SK-N-SH (cell line): ENCODE data around the gene ATP2B2. TPM values are rescaled to one million over a fixed set of nuclear protein-coding genes. Genes with fewer than 3 reads are reported as not detected.

Source experiments
- CTCF ChIA-PET: fragments of 300-600, 350-600 bp; formaldehyde crosslinking; extraction: SDS; loops from one replicate; lab custom pipeline; 2021; lab: Yijun Ruan, JAX
- POLR2A ChIA-PET: fragments of 350-600 bp; sonication (Branson Sonifier 250); formaldehyde crosslinking; extraction: SDS; loops from one replicate; lab custom pipeline; 2020; ENCODE audit warnings: antibody characterized with exemption, inconsistent platforms; lab: Yijun Ruan, JAX
- DNase-seq: peaks from one replicate; pipeline ENCODE4 v3.0.0; 2012
- H2AFZ ChIP-seq: fragments of 200-600 bp; sonication (generic); 2 replicates; pipeline ENCODE4 v1.8.1; 2016; ENCODE audit warnings: antibody characterized with exemption, mild to moderate bottlenecking, low read depth
- H3F3A ChIP-seq: fragments of 200-600 bp; sonication (generic); replicated peaks from 2 replicates; pipeline ENCODE3; 2016; ENCODE audit warnings: antibody characterized with exemption, mild to moderate bottlenecking; ENCODE audit not compliant: insufficient read depth
- H3K27ac ChIP-seq, 2 experiments: fragments of 200-500 bp in 1 of 2; fragments of 200-600 bp in 1 of 2; sonication (Bioruptor generic) in 1 of 2; sonication (generic), shearing (Covaris generic) in 1 of 2; 2 replicates each; pipeline versions ENCODE4 v1.5.1 to v1.6.1; 2014 to 2016; ENCODE audit warnings: low read depth in 2 of 2, inconsistent platforms in 1 of 2, low read length in 1 of 2, mild to moderate bottlenecking in 1 of 2, mixed read lengths in 1 of 2
- H3K27me3 ChIP-seq: fragments of 200-600 bp; sonication (generic), shearing (Covaris generic); 2 replicates; pipeline ENCODE4 v1.6.1; 2016; ENCODE audit warnings: mixed run types; ENCODE audit not compliant: insufficient read depth
- H3K36me3 ChIP-seq, 2 experiments: fragments of 200-500 bp in 1 of 2; fragments of 200-600 bp in 1 of 2; sonication (Bioruptor generic) in 1 of 2; sonication (generic) in 1 of 2; replicated peaks in 1 of 2; 2 replicates each; pipeline versions ENCODE3 to v1.5.1; 2014 to 2016; ENCODE audit warnings: low read length in 1 of 2, mild to moderate bottlenecking in 1 of 2; ENCODE audit not compliant: insufficient read depth in 2 of 2, control insufficient read depth in 1 of 2
- H3K4me1 ChIP-seq, 2 experiments: fragments of 200-500 bp in 1 of 2; fragments of 200-600 bp in 1 of 2; sonication (Bioruptor generic) in 1 of 2; sonication (generic), shearing (Covaris generic) in 1 of 2; 2 replicates each; pipeline versions ENCODE4 v1.5.1 to v1.6.1; 2014 to 2016; ENCODE audit warnings: low read depth in 1 of 2, low read length in 1 of 2, mixed run types in 1 of 2; ENCODE audit not compliant: insufficient read depth in 2 of 2, control insufficient read depth in 1 of 2
- H3K4me2 ChIP-seq: fragments of 200-600 bp; sonication (generic), shearing (Covaris generic); 2 replicates; pipeline ENCODE4 v1.6.1; 2017; ENCODE audit warnings: mixed run types
- H3K4me3 ChIP-seq, 2 experiments: fragments of 200-500 bp in 1 of 2; fragments of 200-600 bp in 1 of 2; sonication (Bioruptor generic) in 1 of 2; sonication (generic), shearing (Covaris generic) in 1 of 2; 2 replicates each; pipeline versions ENCODE4 v1.5.1 to v1.8.1; 2014 to 2016; ENCODE audit warnings: low read depth in 2 of 2, inconsistent platforms in 1 of 2, low read length in 1 of 2, mild to moderate bottlenecking in 1 of 2, mixed read lengths in 1 of 2, moderate library complexity in 1 of 2
- H3K79me2 ChIP-seq: fragments of 200-600 bp; sonication (generic); 2 replicates; pipeline ENCODE4 v1.8.1; 2017; ENCODE audit warnings: mild to moderate bottlenecking; ENCODE audit not compliant: insufficient read depth
- H3K9ac ChIP-seq: fragments of 200-600 bp; sonication (generic); 2 replicates; pipeline ENCODE4 v1.6.1; 2017; ENCODE audit warnings: mixed run types
- H3K9me2 ChIP-seq: fragments of 200-600 bp; sonication (generic); 2 replicates; pipeline ENCODE4 v1.6.1; 2017; ENCODE audit warnings: mixed run types
- H3K9me3 ChIP-seq: fragments of 200-600 bp; sonication (generic); 2 replicates; pipeline ENCODE4 v1.6.1; 2017; ENCODE audit warnings: mixed run types, mild to moderate bottlenecking, moderate library complexity
- H4K20me1 ChIP-seq: fragments of 200-600 bp; sonication (generic); 2 replicates; pipeline ENCODE4 v1.6.1; 2017; ENCODE audit warnings: mild to moderate bottlenecking, mixed run types; ENCODE audit not compliant: insufficient read depth
- ELF1 ChIP-seq: IDR thresholded peaks from 2 replicates; pipeline ENCODE4 v1.4.0; 2012
- EP300 ChIP-seq, 2 experiments: IDR thresholded peaks; 2 replicates each; pipeline versions ENCODE4 v1.4.0 to v1.6.1; 2012; ENCODE audit warnings: borderline replicate concordance in 1 of 2, low read depth in 1 of 2, low read length in 1 of 2
- FOSL2 ChIP-seq: IDR thresholded peaks from 2 replicates; pipeline ENCODE4 v1.4.0; 2012; ENCODE audit warnings: low read depth, mild to moderate bottlenecking, moderate library complexity, borderline replicate concordance
- JUND ChIP-seq: IDR thresholded peaks from 2 replicates; pipeline ENCODE4 v1.4.0; 2012
- PBX3 ChIP-seq: IDR thresholded peaks from 2 replicates; pipeline ENCODE4; 2012
- RAD21 ChIP-seq: IDR thresholded peaks from 2 replicates; pipeline ENCODE4 v1.6.1; 2012; ENCODE audit warnings: mild to moderate bottlenecking, low read length
- RCOR1 ChIP-seq: fragments of 150-350 bp; IDR thresholded peaks from 2 replicates; pipeline ENCODE4 v1.6.1; 2017; ENCODE audit warnings: antibody characterized with exemption, low read length
- REST ChIP-seq: IDR thresholded peaks from 2 replicates; pipeline ENCODE4 v1.6.1; 2012; ENCODE audit warnings: mild to moderate bottlenecking, low read depth, low read length, moderate library complexity
- RFX5 ChIP-seq: IDR thresholded peaks from 2 replicates; pipeline ENCODE4 v1.6.1; 2012; ENCODE audit warnings: mild to moderate bottlenecking, improper control_type of control experiment, low read length
- TAF1 ChIP-seq: IDR thresholded peaks from 2 replicates; pipeline ENCODE4 v1.6.1; 2012; ENCODE audit warnings: low read depth, mild to moderate bottlenecking, low read length, moderate library complexity, borderline replicate concordance
- USF1 ChIP-seq: IDR thresholded peaks from 2 replicates; pipeline ENCODE4 v1.4.0; 2012; ENCODE audit warnings: low read depth, borderline replicate concordance
- WGBS: methylation state at CpG from one replicate; pipeline ENCODE4 v1.1.6; 2017; ENCODE audit warnings: low lambda C conversion rate; 5-methylcytosine and 5-hydroxymethylcytosine counted together
- polyA plus RNA-seq, 3 experiments: library from polyadenylated mRNA; depleted of rRNA; stranded (reverse); fragments of >200 nt; gene quantifications; 2 replicates each; pipeline ENCODE4 v1.2.3, GENCODE V29; 2012
- TF ChIP-seq, protein P1 (sequence below): IDR thresholded peaks from 2 replicates; pipeline ENCODE4 v1.4.0; 2012; ENCODE audit warnings: low read depth

ATP2B2 gene
- polyA plus RNA-seq, 1 of the 3 experiments (the other 2 are of a cell fraction), result 0.15 TPM

- no peak for TF ChIP-seq USF1
- TF ChIP-seq PBX3, result no peak
- TF ChIP-seq RCOR1, result no peak
- TF ChIP-seq REST, result no peak
- TF ChIP-seq, protein P1, sequence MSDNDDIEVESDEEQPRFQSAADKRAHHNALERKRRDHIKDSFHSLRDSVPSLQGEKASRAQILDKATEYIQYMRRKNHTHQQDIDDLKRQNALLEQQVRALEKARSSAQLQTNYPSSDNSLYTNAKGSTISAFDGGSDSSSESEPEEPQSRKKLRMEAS, result no peak
- TF ChIP-seq JUND, result no peak
- no peak for TF ChIP-seq FOSL2
- TF ChIP-seq, all 33 proteins: peak for 0
Observed at GRCh38 chr3:10434144-10434937, 71.0 kb downstream of the ATP2B2 start (continued).

DNA sequence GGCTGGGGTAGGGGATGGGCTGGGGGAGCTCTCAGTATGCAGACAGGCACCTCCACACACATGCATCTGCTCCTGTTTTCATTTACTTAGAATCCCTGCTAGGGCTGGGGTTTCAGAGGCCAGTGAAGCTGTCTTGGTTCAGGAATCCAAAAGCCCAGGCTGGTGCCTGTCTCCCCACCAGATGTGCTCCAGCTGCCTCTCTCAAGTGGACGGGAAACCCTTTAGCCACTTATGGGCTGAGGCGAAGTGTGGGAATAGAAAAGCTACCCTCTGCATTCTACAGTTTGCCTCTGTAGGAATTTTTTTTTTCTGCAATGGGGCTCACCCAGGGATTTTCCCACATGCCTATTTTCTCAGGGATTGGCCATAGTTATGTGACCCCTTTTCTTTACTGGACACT, 72.5 kb downstream of the ATP2B2 start:
- ChIA-PET CTCF (interaction anchor here (0.8 to 2.7 kb wide), 6 partner anchors 15 to 305 kb away, joined by 3 to 11 read pairs (median 4); no protein-coding TSS in a partner anchor), POLR2A (interaction anchor here (0.6 to 1.3 kb wide), 3 partner anchors 12 to 784 kb away, joined by 3 to 4 read pairs (median 3); partner anchors contain the start of gene SEC13)
- H3K79me2 ChIP-seq, result no peaks in the 10 kb centered on the region
- H3K36me3 ChIP-seq, result no peaks in the 10 kb centered on the region
- H3K9ac ChIP-seq, result no peak overlapping the region
- H3F3A ChIP-seq, result no peaks in the 10 kb centered on the region
- H3K4me1 ChIP-seq, result peaks cover 5 to 18% of the 10 kb centered on the region in 2 experiments; a peak in 2 of 4 replicates
- no peak overlapping the region for H2AFZ ChIP-seq
- peak overlapping the region in 1 of 2 experiments; percentile 95; a peak in 2 of 4 replicates for H3K27ac ChIP-seq
- H3K9me3 ChIP-seq, result no peaks in the 10 kb centered on the region
- peak; percentile 66 for DNase-seq
- H3K9me2 ChIP-seq, result no peaks in the 10 kb centered on the region
- TF ChIP-seq RFX5, result no peak
- no peak for TF ChIP-seq RAD21
- TF ChIP-seq TAF1, result no peak
- TF ChIP-seq, protein P1, result no peak
- TF ChIP-seq EP300 (IDR thresholded peaks at IDR 0.05; ENCODE audit: borderline replicate concordance in 1 of 2, low read depth in 1 of 2, low read length in 1 of 2), result no peak
- TF ChIP-seq ELF1, result no peak
- no peaks in the 10 kb centered on the region for H4K20me1 ChIP-seq
- no peak overlapping the region for H3K4me3 ChIP-seq
- WGBS, result 45% methylated on average over 2 of the region's 2 CpGs
- H3K27me3 ChIP-seq, result no peaks in the 10 kb centered on the region
- H3K4me2 ChIP-seq, result no peak overlapping the region
